Measurements from ENCODE around the gene NUP88.

Gene NUP88

DNA sequence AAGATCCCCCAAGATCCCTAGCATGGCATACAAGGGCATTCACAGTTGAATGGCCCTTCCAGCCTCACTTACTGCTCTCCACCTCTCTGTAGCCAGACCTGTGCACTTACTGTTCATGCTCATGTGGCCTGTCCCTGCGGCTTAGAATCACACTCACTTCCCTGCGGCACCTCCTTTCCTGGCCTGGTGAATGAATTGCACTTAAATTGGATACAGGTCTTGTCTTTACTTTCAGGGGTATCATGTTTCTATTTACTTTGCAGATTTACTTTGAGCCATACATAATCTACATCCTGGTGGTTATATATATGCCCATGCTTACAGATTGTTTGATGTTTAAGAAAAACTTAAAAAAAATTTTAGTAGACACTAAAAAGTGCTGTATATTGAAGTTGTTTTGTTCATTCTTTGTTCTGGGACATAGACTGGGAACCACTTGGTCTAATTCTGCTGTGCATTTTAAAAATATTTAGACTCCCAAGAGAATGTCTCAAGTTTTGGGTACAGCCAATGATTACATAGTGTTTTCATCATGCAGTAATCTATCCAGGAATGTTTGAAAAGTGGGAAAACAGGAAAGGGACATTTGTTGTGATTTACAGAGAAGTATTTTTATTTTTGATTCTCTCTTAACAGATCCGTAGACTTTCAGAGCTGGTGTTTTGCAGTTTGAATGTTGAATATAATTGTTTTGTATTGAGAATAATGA is 63.9 kb downstream of the NUP88 start:
- DNase-seq (ENCODE audit: low spot score), result no peak

DNA sequence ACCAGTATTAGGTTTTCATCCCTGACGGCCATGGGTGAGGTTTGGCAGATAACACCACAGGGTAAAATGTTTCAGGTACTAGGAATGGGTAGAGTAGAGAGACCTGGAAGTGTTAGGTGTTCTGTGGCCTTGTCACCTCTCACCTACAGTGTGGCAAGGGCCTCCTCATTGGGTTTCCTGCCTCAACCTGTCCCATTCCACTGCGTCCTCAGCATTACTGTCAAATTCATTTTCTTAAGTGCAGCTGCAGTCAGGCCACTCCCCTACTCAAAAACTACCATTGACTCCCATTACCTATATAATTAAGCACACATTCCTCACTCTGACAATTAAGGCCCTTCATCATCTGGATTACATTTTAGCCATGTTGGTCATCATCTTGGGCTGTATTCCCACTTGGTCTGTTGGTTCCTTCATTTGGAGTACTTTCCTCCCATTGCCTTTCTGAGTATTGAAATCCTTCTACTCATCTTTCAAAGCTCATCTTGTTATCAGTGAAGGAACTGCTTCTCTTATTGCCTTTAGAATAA is 64.5 kb downstream of the NUP88 start:
- no peak for DNase-seq (ENCODE audit: low spot score)

DNA sequence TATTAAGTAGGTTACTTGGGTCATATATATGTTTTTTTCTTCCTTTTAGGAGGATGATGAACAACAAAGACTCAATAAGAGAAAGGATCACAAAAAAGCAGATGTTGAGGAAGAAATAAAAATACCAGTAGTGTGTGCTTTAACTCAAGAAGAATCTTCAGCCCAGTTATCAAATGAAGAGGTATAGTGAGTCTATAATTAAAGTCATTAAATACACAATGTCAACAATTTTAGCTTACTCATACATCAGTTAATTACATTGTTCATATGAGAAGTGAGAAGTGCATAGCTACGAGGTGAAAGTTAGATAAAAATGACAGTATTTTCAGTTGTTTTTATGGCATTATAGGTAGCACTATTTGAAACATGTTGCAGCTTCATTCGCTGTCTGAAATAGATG is 65.2 kb downstream of the NUP88 start:
- no peak for DNase-seq (ENCODE audit: low spot score)

DNA sequence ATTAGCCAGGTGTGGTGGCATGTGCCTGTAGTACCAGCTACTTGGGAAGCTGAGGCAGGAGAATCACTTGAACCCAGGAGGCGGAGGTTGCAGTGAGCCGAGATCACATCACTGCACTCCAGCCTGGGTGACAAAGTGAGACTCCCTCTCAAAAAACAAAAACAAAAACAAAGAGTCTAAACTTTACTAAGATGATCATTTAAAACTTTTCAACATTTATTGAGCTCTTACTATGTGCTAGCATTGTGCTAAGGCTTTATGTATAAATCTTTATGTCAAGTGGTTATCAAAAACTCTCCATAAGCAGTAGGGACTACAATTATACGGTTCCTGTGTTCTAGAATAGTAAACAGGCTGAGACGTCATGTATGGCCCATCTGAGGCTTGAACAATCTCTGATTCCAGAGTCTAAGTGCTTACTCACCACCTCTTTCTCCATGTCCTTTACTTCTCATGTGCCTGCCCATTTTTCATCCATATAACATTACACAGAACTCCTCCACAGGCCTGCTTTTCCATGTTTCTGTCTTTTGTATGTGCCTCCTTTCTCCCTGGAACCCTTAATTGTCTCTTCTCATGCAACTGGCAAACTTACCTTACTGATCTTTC is 66.7 kb downstream of the NUP88 start:
- DNase-seq (ENCODE audit: low spot score), result no peak

DNA sequence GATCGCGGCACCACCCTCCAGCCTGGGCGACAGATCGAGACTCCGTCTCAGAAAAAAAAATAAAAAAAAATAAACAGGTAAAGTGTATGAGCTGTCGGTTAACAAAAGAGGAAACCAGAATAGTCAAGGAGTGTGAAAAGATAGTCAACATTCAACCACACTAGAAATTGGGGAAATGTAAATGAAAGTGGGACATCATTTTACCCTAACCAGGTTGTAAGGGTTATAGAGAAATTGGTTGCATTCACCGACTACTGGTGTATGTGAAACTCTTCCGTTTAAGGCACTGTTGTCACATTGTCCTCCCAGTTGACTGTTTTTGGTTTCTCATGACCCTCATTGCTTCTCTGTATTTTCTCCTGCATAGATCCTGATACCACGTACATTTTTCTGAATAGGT is 74.5 kb downstream of the NUP88 start:
- no peak for DNase-seq (ENCODE audit: low spot score)
